ENCODE measurements around the gene CTTNBP2. TPM values are rescaled to one million over a fixed set of nuclear protein-coding genes. Genes with fewer than 3 reads are reported as not detected.

The CTTNBP2 gene
- total RNA-seq, 2 experiments from 2014 or later: not detected

GRCh38 chr7:117775801-117776200 lies 97.4 kb downstream of the CTTNBP2 start:
- ATAC-seq: no peak
- no peak for DNase-seq
- Mint-ChIP-seq H3K9me3 (ENCODE audit: low read depth) (no peaks in the 10 kb centered on the region), H3K4me3 (no peak overlapping the region), H3K36me3 (ENCODE audit: low read depth) (no peaks in the 10 kb centered on the region), H3K27ac (no peak overlapping the region), H3K27me3 (peaks cover 10% of the 10 kb centered on the region), H3K4me1 (peaks cover 2% of the 10 kb centered on the region)
- intact Hi-C loops (cut with DNase I, micrococcal nuclease): no loop called here
- POLR2A ChIA-PET: no interaction called here
- CTCF ChIA-PET: interaction anchor here (0.9 kb wide), 1 partner anchor 11 kb away, joined by 3 read pairs; no protein-coding TSS in a partner anchor

- H3K9me3 Mint-ChIP-seq (ENCODE audit: low read depth): no peaks in the 10 kb centered on the region
- CTCF ChIA-PET: no interaction called here
- no peak overlapping the region for H3K4me3 Mint-ChIP-seq
- H3K4me1 Mint-ChIP-seq: peaks cover 2% of the 10 kb centered on the region
- intact Hi-C loops (cut with DNase I, micrococcal nuclease): no loop called here
- H3K36me3 Mint-ChIP-seq (ENCODE audit: low read depth): no peaks in the 10 kb centered on the region
- DNase-seq (no peak), ATAC-seq (no peak)
- H3K27ac Mint-ChIP-seq: no peak overlapping the region
- POLR2A ChIA-PET: no interaction called here
- H3K27me3 Mint-ChIP-seq: peaks cover 10% of the 10 kb centered on the region
Measured at GRCh38 chr7:117774943-117775342, 98.3 kb downstream of the CTTNBP2 start.

- H3K4me3 Mint-ChIP-seq: no peak overlapping the region
- H3K4me1 Mint-ChIP-seq: peaks cover 2% of the 10 kb centered on the region
- no peak for ATAC-seq
- no peak for DNase-seq
- ChIA-PET CTCF (no interaction called here), POLR2A (no interaction called here)
- no peaks in the 10 kb centered on the region for H3K36me3 Mint-ChIP-seq (ENCODE audit: low read depth)
- H3K27ac Mint-ChIP-seq: no peak overlapping the region
- intact Hi-C loops (cut with DNase I, micrococcal nuclease): no loop called here
- H3K27me3 Mint-ChIP-seq: peaks cover 11% of the 10 kb centered on the region
- no peaks in the 10 kb centered on the region for H3K9me3 Mint-ChIP-seq (ENCODE audit: low read depth)
Measured at GRCh38 chr7:117772421-117772820, 100.8 kb downstream of the CTTNBP2 start.

GRCh38 chr7:117771756-117772155 lies 101.5 kb downstream of the CTTNBP2 start:
- H3K4me1 Mint-ChIP-seq: peaks cover 2% of the 10 kb centered on the region
- ChIA-PET CTCF (no interaction called here), POLR2A (no interaction called here)
- intact Hi-C loops (cut with DNase I, micrococcal nuclease): no loop called here
- H3K27ac Mint-ChIP-seq: no peak overlapping the region
- no peak for DNase-seq
- ATAC-seq: no peak
- H3K27me3 Mint-ChIP-seq: peaks cover 11% of the 10 kb centered on the region
- no peaks in the 10 kb centered on the region for H3K9me3 Mint-ChIP-seq (ENCODE audit: low read depth)
- H3K4me3 Mint-ChIP-seq: no peak overlapping the region
- H3K36me3 Mint-ChIP-seq (ENCODE audit: low read depth): no peaks in the 10 kb centered on the region

- no peak for ATAC-seq
- POLR2A ChIA-PET: no interaction called here
- CTCF ChIA-PET: no interaction called here
Measured at GRCh38 chr7:117769085-117769484, 104.2 kb downstream of the CTTNBP2 start.

GRCh38 chr7:117767951-117768350 lies 105.3 kb downstream of the CTTNBP2 start:
- Mint-ChIP-seq H3K4me1 (no peaks in the 10 kb centered on the region), H3K27ac (no peak overlapping the region), H3K36me3 (ENCODE audit: low read depth) (no peaks in the 10 kb centered on the region), H3K9me3 (ENCODE audit: low read depth) (no peaks in the 10 kb centered on the region), H3K4me3 (no peak overlapping the region), H3K27me3 (peaks cover 15% of the 10 kb centered on the region)
- CTCF ChIA-PET: no interaction called here
- POLR2A ChIA-PET: no interaction called here
- intact Hi-C loops (cut with DNase I, micrococcal nuclease): no loop called here
- no peak for ATAC-seq
- DNase-seq: no peak

More at GRCh38 chr7:117769085-117769484, 104.2 kb downstream of the CTTNBP2 start:
- Mint-ChIP-seq H3K4me1 (peaks cover 2% of the 10 kb centered on the region), H3K27ac (no peak overlapping the region), H3K36me3 (ENCODE audit: low read depth) (no peaks in the 10 kb centered on the region), H3K27me3 (peaks cover 16% of the 10 kb centered on the region), H3K4me3 (no peak overlapping the region), H3K9me3 (ENCODE audit: low read depth) (no peaks in the 10 kb centered on the region)
- intact Hi-C loops (cut with DNase I, micrococcal nuclease): no loop called here
- DNase-seq: no peak

- intact Hi-C loops (cut with DNase I, micrococcal nuclease): no loop called here
- ATAC-seq: no peak
- CTCF ChIA-PET: no interaction called here
Measured at GRCh38 chr7:117766913-117767312, 106.3 kb downstream of the CTTNBP2 start.

GRCh38 chr7:117764031-117764430 lies 109.2 kb downstream of the CTTNBP2 start:
- no peaks in the 10 kb centered on the region for H3K9me3 Mint-ChIP-seq (ENCODE audit: low read depth)
- no peaks in the 10 kb centered on the region for H3K36me3 Mint-ChIP-seq (ENCODE audit: low read depth)
- H3K4me1 Mint-ChIP-seq: no peaks in the 10 kb centered on the region
- no peak for ATAC-seq
- ChIA-PET CTCF (interaction anchor here (0.7 kb wide), 1 partner anchor 624 kb away, joined by 3 read pairs; no protein-coding TSS in a partner anchor), POLR2A (no interaction called here)
- DNase-seq: no peak
- no peak overlapping the region for H3K27ac Mint-ChIP-seq
- H3K4me3 Mint-ChIP-seq: no peak overlapping the region
- intact Hi-C loops (cut with DNase I, micrococcal nuclease): no loop called here
- peaks cover 11% of the 10 kb centered on the region for H3K27me3 Mint-ChIP-seq

More at GRCh38 chr7:117766913-117767312, 106.3 kb downstream of the CTTNBP2 start:
- Mint-ChIP-seq H3K9me3 (ENCODE audit: low read depth) (no peaks in the 10 kb centered on the region), H3K27me3 (peaks cover 13% of the 10 kb centered on the region), H3K27ac (no peak overlapping the region), H3K36me3 (ENCODE audit: low read depth) (no peaks in the 10 kb centered on the region), H3K4me3 (no peak overlapping the region), H3K4me1 (no peaks in the 10 kb centered on the region)
- POLR2A ChIA-PET: no interaction called here
- DNase-seq: no peak

- H3K27me3 Mint-ChIP-seq: peaks cover 9% of the 10 kb centered on the region
- intact Hi-C loops (cut with DNase I, micrococcal nuclease): no loop called here
- H3K4me1 Mint-ChIP-seq: no peaks in the 10 kb centered on the region
- H3K27ac Mint-ChIP-seq: no peak overlapping the region
- CTCF ChIA-PET: no interaction called here
- POLR2A ChIA-PET: no interaction called here
- DNase-seq (no peak), ATAC-seq (no peak)
- no peaks in the 10 kb centered on the region for H3K9me3 Mint-ChIP-seq (ENCODE audit: low read depth)
- H3K4me3 Mint-ChIP-seq: no peak overlapping the region
- no peaks in the 10 kb centered on the region for H3K36me3 Mint-ChIP-seq (ENCODE audit: low read depth)
Measured at GRCh38 chr7:117762055-117762454, 111.2 kb downstream of the CTTNBP2 start.

- H3K4me1 Mint-ChIP-seq: no peaks in the 10 kb centered on the region
- ATAC-seq: no peak
- ChIA-PET POLR2A (no interaction called here), CTCF (interaction anchor here (1.2 kb wide), 1 partner anchor 9 kb away, joined by 3 read pairs; no protein-coding TSS in a partner anchor)
- H3K27me3 Mint-ChIP-seq: peaks cover 5% of the 10 kb centered on the region
- no peak for DNase-seq
- intact Hi-C loops (cut with DNase I, micrococcal nuclease): no loop called here
- no peaks in the 10 kb centered on the region for H3K36me3 Mint-ChIP-seq (ENCODE audit: low read depth)
- H3K9me3 Mint-ChIP-seq (ENCODE audit: low read depth): no peaks in the 10 kb centered on the region
- H3K27ac Mint-ChIP-seq: no peak overlapping the region
- H3K4me3 Mint-ChIP-seq: no peak overlapping the region
Measured at GRCh38 chr7:117759950-117760640, 113.1 kb downstream of the CTTNBP2 start.

GRCh38 chr7:117757440-117757839 lies 115.8 kb downstream of the CTTNBP2 start:
- ATAC-seq (no peak), DNase-seq (no peak)
- intact Hi-C loops (cut with DNase I, micrococcal nuclease): no loop called here
- Mint-ChIP-seq H3K27me3 (no peaks in the 10 kb centered on the region), H3K4me1 (no peaks in the 10 kb centered on the region), H3K27ac (no peak overlapping the region), H3K36me3 (ENCODE audit: low read depth) (no peaks in the 10 kb centered on the region), H3K4me3 (no peak overlapping the region), H3K9me3 (ENCODE audit: low read depth) (no peaks in the 10 kb centered on the region)
- ChIA-PET CTCF (no interaction called here), POLR2A (interaction anchor here (0.6 kb wide), 1 partner anchor 73 kb away, joined by 3 read pairs; no protein-coding TSS in a partner anchor)

- Mint-ChIP-seq H3K4me3 (no peak overlapping the region), H3K4me1 (no peaks in the 10 kb centered on the region), H3K27ac (no peak overlapping the region), H3K36me3 (ENCODE audit: low read depth) (no peaks in the 10 kb centered on the region), H3K27me3 (no peaks in the 10 kb centered on the region), H3K9me3 (ENCODE audit: low read depth) (no peaks in the 10 kb centered on the region)
- POLR2A ChIA-PET: no interaction called here
- CTCF ChIA-PET: no interaction called here
- intact Hi-C loops (cut with DNase I, micrococcal nuclease): no loop called here
- DNase-seq (no peak), ATAC-seq (no peak)
Measured at GRCh38 chr7:117756586-117757085, 116.6 kb downstream of the CTTNBP2 start.
